IPS DF 6.9 (cell line): ENCODE data around the gene METTL1.
"Not testable (repeated sequence)": the region's sequence is repeated elsewhere in the genome, so short reads cannot be mapped to it uniquely, and the experiment has no call there.

Experiments
- DNase-seq: peaks from one replicate; pipeline ENCODE4 v3.0.0-alpha.2; 2013; ENCODE audit warnings: low read depth, low spot score
- H3K27ac ChIP-seq: one replicate; pipeline ENCODE4 v1.5.1; 2013; ENCODE audit warnings: low read length, control low read depth
- H3K27me3 ChIP-seq: 2 replicates; pipeline ENCODE4 v1.6.1; 2013; ENCODE audit warnings: mild to moderate bottlenecking, low read length; ENCODE audit not compliant: control insufficient read depth, insufficient read depth
- H3K36me3 ChIP-seq: 2 replicates; pipeline ENCODE4 v1.6.1; 2013; ENCODE audit warnings: low read length; ENCODE audit not compliant: control insufficient read depth, insufficient read depth
- H3K4me1 ChIP-seq: 2 replicates; pipeline ENCODE4 v1.6.1; 2013; ENCODE audit warnings: low read length; ENCODE audit not compliant: control insufficient read depth, insufficient read depth
- H3K4me3 ChIP-seq: 2 replicates; pipeline ENCODE4 v1.5.1; 2013; ENCODE audit warnings: mild to moderate bottlenecking, low read length
- H3K9me3 ChIP-seq: 2 replicates; pipeline ENCODE4 v1.6.1; 2013; ENCODE audit warnings: low read length, inconsistent platforms; ENCODE audit not compliant: control insufficient read depth, insufficient read depth
- WGBS: extraction: QIAGEN DNeasy Blood & Tissue Kit; methylation state at CpG from one replicate; pipeline ENCODE4 v1.1.7; 2013; ENCODE audit warnings: mixed read lengths, missing lambda C conversion rate; ENCODE audit not compliant: insufficient read length, insufficient coverage; 5-methylcytosine and 5-hydroxymethylcytosine counted together

METTL1 gene

GRCh38 chr12:57771873-57772428 is at the start of gene METTL1:
METTL1 (minus strand) TSS chr12:57772105; CDS start chr12:57772083, 22 bp downstream.
- WGBS, result no CpG with 5 or more reads among the region's 28 CpGs
- H3K27me3 ChIP-seq, result no peaks in the 10 kb centered on the region; the same call in 1 of the 2 replicates
- H3K4me3 ChIP-seq, result peak within 1 kb of the TSS; percentile 85
- H3K9me3 ChIP-seq, result no peaks in the 10 kb centered on the region
- H3K4me1 ChIP-seq, result peaks cover 3% of the 10 kb centered on the region; the same call in 1 of the 2 replicates
- DNase-seq, result peak; percentile 94
- H3K36me3 ChIP-seq, result peaks cover 7% of the 10 kb centered on the region; the same call in 1 of the 2 replicates
- H3K27ac ChIP-seq, result no peak within 1 kb of the TSS

DNA sequence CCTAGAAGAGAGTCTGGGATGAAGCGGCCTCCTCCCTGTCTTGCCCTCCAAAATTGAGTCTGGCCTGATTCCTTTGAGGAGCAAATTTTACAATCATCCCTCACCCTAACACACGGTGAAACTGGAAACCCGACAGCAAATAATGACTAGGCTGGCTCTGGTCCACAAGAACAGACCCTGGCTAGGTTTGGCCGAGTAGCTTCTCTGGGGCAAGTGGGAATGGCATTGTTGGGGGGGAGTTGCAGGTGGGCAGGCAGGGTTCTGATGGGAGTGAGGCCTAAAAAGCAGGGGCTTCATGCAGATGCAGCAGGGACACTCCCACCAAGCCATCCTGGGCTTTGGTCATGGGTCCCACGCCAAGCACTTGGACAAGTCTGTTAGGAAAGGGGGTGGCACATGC is 49.1 kb upstream of the METTL1 start:
- not testable (repeated sequence) for DNase-seq, H3K9me3 ChIP-seq, H3K27ac ChIP-seq, H3K4me3 ChIP-seq, H3K27me3 ChIP-seq, H3K4me1 ChIP-seq
- H3K36me3 ChIP-seq, result peaks cover 30% of the 10 kb centered on the region
- WGBS, result no CpG with 5 or more reads among the region's 5 CpGs

GRCh38 chr12:57820119-57820518 is 48.2 kb upstream of the METTL1 start:
- H3K27me3 ChIP-seq, result not testable (repeated sequence)
- peaks cover 25% of the 10 kb centered on the region for H3K36me3 ChIP-seq

DNA sequence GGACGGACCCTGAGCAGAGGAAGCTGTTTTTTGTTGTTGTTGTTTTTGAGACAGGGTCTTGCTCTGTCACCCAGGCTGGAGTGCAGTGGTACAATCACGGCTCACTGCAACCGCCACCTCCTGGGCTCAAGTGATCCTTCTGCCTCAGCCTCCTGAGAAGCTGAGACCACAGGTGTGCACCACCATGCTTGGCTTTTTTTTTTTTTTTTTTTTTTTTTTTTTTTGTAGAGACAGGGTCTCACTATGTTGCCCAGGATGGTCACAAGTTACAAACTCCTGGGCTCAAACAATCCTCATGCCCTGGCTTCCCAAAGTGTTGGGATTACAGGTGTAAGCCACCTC is 46.1 kb upstream of the METTL1 start:
- H3K9me3 ChIP-seq, H3K27ac ChIP-seq, H3K4me3 ChIP-seq, H3K4me1 ChIP-seq, DNase-seq, H3K36me3 ChIP-seq, H3K27me3 ChIP-seq: not testable (repeated sequence)
- no CpG with 5 or more reads among the region's 3 CpGs for WGBS

More at GRCh38 chr12:57820119-57820518, 48.2 kb upstream of the METTL1 start:
- H3K27ac ChIP-seq, H3K4me1 ChIP-seq, H3K9me3 ChIP-seq, DNase-seq, H3K4me3 ChIP-seq: not testable (repeated sequence)
- no CpG with 5 or more reads among the region's 8 CpGs for WGBS

GRCh38 chr12:57817261-57817989 is 45.5 kb upstream of the METTL1 start:
- DNase-seq, result no peak
- Histone ChIP-seq H3K4me1 (no peaks in the 10 kb centered on the region; the same call in 1 of the 2 replicates), H3K4me3 (no peak overlapping the region), H3K9me3 (no peaks in the 10 kb centered on the region), H3K27me3 (no peaks in the 10 kb centered on the region), H3K27ac (no peak overlapping the region), H3K36me3 (peaks cover under 1% of the 10 kb centered on the region; the same call in 1 of the 2 replicates)
- no CpG with 5 or more reads among the region's 8 CpGs for WGBS

DNA sequence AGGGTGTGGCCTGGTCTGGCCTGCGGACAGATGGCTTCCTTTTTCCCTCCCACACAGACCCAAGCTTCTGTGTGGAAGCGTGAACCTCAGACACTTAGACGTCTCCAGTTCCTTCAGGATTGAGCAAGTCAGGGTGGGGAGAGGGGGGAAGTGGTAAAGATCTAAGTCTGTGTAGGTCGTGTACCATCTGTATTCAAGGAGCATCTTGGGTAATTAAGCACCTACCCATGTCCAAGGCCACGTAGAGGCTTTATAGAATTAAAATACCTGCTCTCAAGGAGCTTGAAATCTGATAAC is 44.9 kb upstream of the METTL1 start:
- H3K27me3 ChIP-seq, result no peaks in the 10 kb centered on the region
- H3K27ac ChIP-seq, result no peak overlapping the region
- DNase-seq, result no peak
- H3K9me3 ChIP-seq, result no peaks in the 10 kb centered on the region
- no peak overlapping the region for H3K4me3 ChIP-seq
- no peaks in the 10 kb centered on the region; the same call in 1 of the 2 replicates for H3K4me1 ChIP-seq
- no peaks in the 10 kb centered on the region for H3K36me3 ChIP-seq
- no CpG with 5 or more reads among the region's 5 CpGs for WGBS

GRCh38 chr12:57816001-57816854 is 44.3 kb upstream of the METTL1 start:
- H3K27me3 ChIP-seq, result no peaks in the 10 kb centered on the region
- DNase-seq, result no peak
- H3K9me3 ChIP-seq, result no peaks in the 10 kb centered on the region
- H3K36me3 ChIP-seq, result no peaks in the 10 kb centered on the region
- H3K4me3 ChIP-seq, result no peak overlapping the region
- no peak overlapping the region for H3K27ac ChIP-seq
- no CpG with 5 or more reads among the region's 3 CpGs for WGBS
- H3K4me1 ChIP-seq, result no peaks in the 10 kb centered on the region; the same call in 1 of the 2 replicates

GRCh38 chr12:57815177-57816000 is 43.5 kb upstream of the METTL1 start:
- no CpG with 5 or more reads among the region's 13 CpGs for WGBS

GRCh38 chr12:57813971-57814772 is 42.3 kb upstream of the METTL1 start:
- WGBS, result no CpG with 5 or more reads among the region's 17 CpGs

More at GRCh38 chr12:57815177-57816000, 43.5 kb upstream of the METTL1 start:
- no peaks in the 10 kb centered on the region for H3K9me3 ChIP-seq
- H3K27me3 ChIP-seq, result no peaks in the 10 kb centered on the region
- peak; percentile 57 for DNase-seq
- no peaks in the 10 kb centered on the region for H3K36me3 ChIP-seq
- H3K27ac ChIP-seq, result no peak overlapping the region
- no peak overlapping the region for H3K4me3 ChIP-seq
- H3K4me1 ChIP-seq, result no peaks in the 10 kb centered on the region; the same call in 1 of the 2 replicates

More at GRCh38 chr12:57813971-57814772, 42.3 kb upstream of the METTL1 start:
- H3K4me1 ChIP-seq, result no peaks in the 10 kb centered on the region
- H3K27ac ChIP-seq, result no peak overlapping the region
- no peaks in the 10 kb centered on the region for H3K36me3 ChIP-seq
- no peaks in the 10 kb centered on the region for H3K27me3 ChIP-seq
- DNase-seq, result no peak
- H3K4me3 ChIP-seq, result no peak overlapping the region
- no peaks in the 10 kb centered on the region for H3K9me3 ChIP-seq
